ENCODE measurements around the gene COPB1. TPM values are rescaled to one million over a fixed set of nuclear protein-coding genes. Genes with fewer than 3 reads are reported as not detected.

COPB1 gene
- total and polyA plus RNA-seq, 2 of the 13 experiments (the other 11 are each of a cell fraction or from before 2014, with no cell fraction given) = 114 to 195 TPM

- TF ChIP-seq IRF9 (CRISPR knock-in tag; IDR thresholded peaks at IDR 0.05; ENCODE audit: borderline replicate concordance) = no peak
- no peak for TF ChIP-seq MEIS1 (CRISPR knock-in tag; IDR thresholded peaks at IDR 0.05; ENCODE audit: borderline replicate concordance)
- no peak for TF ChIP-seq IKZF5 (CRISPR knock-in tag; IDR thresholded peaks at IDR 0.05)
- peak; percentile 65; the same call in 1 of the 2 replicates for TF ChIP-seq CEBPB (IDR thresholded peaks at IDR 0.05; ENCODE audit: borderline replicate concordance, low read depth, low read length)
- TF ChIP-seq ZNF629 (CRISPR knock-in tag; conservative IDR thresholded peaks at IDR 0.05) = peak; percentile 33; the same call in 1 of the 2 replicates
- no peak for TF ChIP-seq REXO4 (CRISPR knock-in tag; IDR thresholded peaks at IDR 0.05; ENCODE audit: borderline replicate concordance)
Observed at GRCh38 chr11:14541192-14541947, 41.8 kb upstream of the COPB1 start (continued).

GRCh38 chr11:14539982-14540421 lies 40.4 kb upstream of the COPB1 start:
- Histone ChIP-seq H3K27me3 (ENCODE audit: control insufficient read depth in 1 of 2, insufficient read depth in 2 of 2, low read length in 2 of 2) (no peaks in the 10 kb centered on the region), H3K9me3 (ENCODE audit: low read length) (no peaks in the 10 kb centered on the region), H3K79me2 (ENCODE audit: insufficient read depth, low read length) (no peaks in the 10 kb centered on the region), H2AFZ (ENCODE audit: low read length) (no peak overlapping the region), H3K4me3 (replicated peaks in 1 of 3; ENCODE audit: insufficient read depth in 1 of 3, low read depth in 2 of 3, low read length in 3 of 3) (no peak overlapping the region), H3K9ac (ENCODE audit: insufficient read depth, low read depth, low read length) (no peak overlapping the region), H3K27ac (ENCODE audit: extremely low read length, insufficient read depth, low read length) (peak overlapping the region; percentile 28), H3K4me2 (ENCODE audit: low read depth, low read length) (no peak overlapping the region), H4K20me1 (ENCODE audit: insufficient read depth, low read length) (no peaks in the 10 kb centered on the region), H3K36me3 (replicated peaks in 1 of 2; ENCODE audit: control insufficient read depth in 1 of 2, insufficient read depth in 2 of 2, low read length in 2 of 2) (no peaks in the 10 kb centered on the region; a peak in 1 of 5 replicates), H3K4me1 (ENCODE audit: insufficient read depth, low read length) (peaks cover 25% of the 10 kb centered on the region)
- FAIRE-seq = no peak
- no peak for DNase-seq (ENCODE audit: low spot score)
- WGBS (ENCODE audit: low lambda C conversion rate) = 76% methylated on average over 4 of the region's 4 CpGs
- ChIA-PET CTCF (ENCODE audit: low intra/inter-chr PET ratio, low total read pairs) (no interaction called here), POLR2A (no interaction called here)
- no TSS peak for BruUV-seq (replicated peaks)
- peak; percentile 62 for ATAC-seq
- in situ Hi-C loops (cut with HindIII; ENCODE audit: extremely low pct_ligation_motif_present, low pct_unique_long_range_greater_than_20kb) (loop anchor here (5.0 to 25.0 kb wide), 2 partner anchors 97 to 367 kb away; partner anchors contain the start of gene PDE3B), intact Hi-C loops (cut with micrococcal nuclease; ENCODE audit: unreplicated experiment) (loop anchor here (1.0 to 5.0 kb wide), 3 partner anchors 43 to 247 kb away; no protein-coding TSS in a partner anchor)
- TF ChIP-seq ARID3A (IDR thresholded peaks at IDR 0.05; ENCODE audit: low read depth, low read length) (no peak), STAT5B (CRISPR knock-in tag; IDR thresholded peaks at IDR 0.05) (no peak), ZNF552 (CRISPR knock-in tag; IDR thresholded peaks at IDR 0.05; ENCODE audit: borderline replicate concordance) (no peak), RORA (CRISPR knock-in tag; IDR thresholded peaks at IDR 0.05) (no peak), IKZF5 (CRISPR knock-in tag; IDR thresholded peaks at IDR 0.05) (no peak), BRF2 (CRISPR knock-in tag; IDR thresholded peaks at IDR 0.05) (no peak), HINFP (CRISPR knock-in tag; IDR thresholded peaks at IDR 0.05; ENCODE audit: low read depth) (no peak), ZNF547 (CRISPR knock-in tag; IDR thresholded peaks at IDR 0.05) (no peak)
